ENCODE measurements around the gene COASY.

Gene COASY

DNA sequence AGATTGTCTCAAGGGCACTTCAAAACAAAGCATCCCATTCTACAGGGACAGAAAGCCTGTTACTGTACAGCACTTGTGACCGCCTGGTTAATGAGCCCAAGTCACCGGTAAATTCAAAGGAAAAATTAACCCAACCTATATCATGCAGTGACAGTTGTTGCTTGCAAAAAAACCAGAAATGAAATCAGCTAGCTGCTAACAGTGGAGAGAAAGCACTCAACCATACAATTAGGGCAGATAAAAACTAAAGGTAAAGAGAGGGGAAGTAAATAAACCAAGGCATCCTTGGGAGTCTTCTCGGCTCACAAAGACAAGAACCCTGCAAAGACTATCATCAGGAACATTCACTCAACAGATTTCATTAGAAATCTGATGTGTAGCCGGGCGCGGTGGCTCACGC lies 41.4 kb downstream of the COASY start:
- Histone ChIP-seq H3K4me3 (ENCODE audit: low read length, poor library complexity, severe bottlenecking) (no peak overlapping the region), H3K9me3 (ENCODE audit: insufficient read depth, low read depth, low read length) (no peaks in the 10 kb centered on the region), H3K36me3 (ENCODE audit: insufficient read depth, low read length) (no peaks in the 10 kb centered on the region), H3K9me2 (replicated peaks; ENCODE audit: low read depth, low read length) (no peaks in the 10 kb centered on the region), H3K4me2 (ENCODE audit: low read depth, low read length, poor library complexity, severe bottlenecking) (peak overlapping the region; percentile 25), H3K4me1 (ENCODE audit: insufficient read depth, low read length, poor library complexity, severe bottlenecking) (peaks cover 27% of the 10 kb centered on the region), H2AFZ (ENCODE audit: low read length) (no peak overlapping the region), H3F3A (ENCODE audit: low read depth) (no peaks in the 10 kb centered on the region), H4K20me1 (ENCODE audit: insufficient read depth, low read length, poor library complexity, severe bottlenecking) (peaks cover 21% of the 10 kb centered on the region), H3K27me3 (ENCODE audit: insufficient read depth, low read length, poor library complexity, severe bottlenecking) (no peaks in the 10 kb centered on the region), H3K9ac (ENCODE audit: low read depth, low read length, poor library complexity, severe bottlenecking) (no peak overlapping the region), H3K79me2 (ENCODE audit: insufficient read depth, low read length) (peaks cover 71% of the 10 kb centered on the region)
- TF ChIP-seq, protein P1, sequence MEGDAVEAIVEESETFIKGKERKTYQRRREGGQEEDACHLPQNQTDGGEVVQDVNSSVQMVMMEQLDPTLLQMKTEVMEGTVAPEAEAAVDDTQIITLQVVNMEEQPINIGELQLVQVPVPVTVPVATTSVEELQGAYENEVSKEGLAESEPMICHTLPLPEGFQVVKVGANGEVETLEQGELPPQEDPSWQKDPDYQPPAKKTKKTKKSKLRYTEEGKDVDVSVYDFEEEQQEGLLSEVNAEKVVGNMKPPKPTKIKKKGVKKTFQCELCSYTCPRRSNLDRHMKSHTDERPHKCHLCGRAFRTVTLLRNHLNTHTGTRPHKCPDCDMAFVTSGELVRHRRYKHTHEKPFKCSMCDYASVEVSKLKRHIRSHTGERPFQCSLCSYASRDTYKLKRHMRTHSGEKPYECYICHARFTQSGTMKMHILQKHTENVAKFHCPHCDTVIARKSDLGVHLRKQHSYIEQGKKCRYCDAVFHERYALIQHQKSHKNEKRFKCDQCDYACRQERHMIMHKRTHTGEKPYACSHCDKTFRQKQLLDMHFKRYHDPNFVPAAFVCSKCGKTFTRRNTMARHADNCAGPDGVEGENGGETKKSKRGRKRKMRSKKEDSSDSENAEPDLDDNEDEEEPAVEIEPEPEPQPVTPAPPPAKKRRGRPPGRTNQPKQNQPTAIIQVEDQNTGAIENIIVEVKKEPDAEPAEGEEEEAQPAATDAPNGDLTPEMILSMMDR (conservative IDR thresholded peaks at IDR 0.05; ENCODE audit: low read length): no peak
- no peak for TF ChIP-seq EZH2phosphoT487 (IDR thresholded peaks at IDR 0.05; ENCODE audit: borderline replicate concordance)

DNA sequence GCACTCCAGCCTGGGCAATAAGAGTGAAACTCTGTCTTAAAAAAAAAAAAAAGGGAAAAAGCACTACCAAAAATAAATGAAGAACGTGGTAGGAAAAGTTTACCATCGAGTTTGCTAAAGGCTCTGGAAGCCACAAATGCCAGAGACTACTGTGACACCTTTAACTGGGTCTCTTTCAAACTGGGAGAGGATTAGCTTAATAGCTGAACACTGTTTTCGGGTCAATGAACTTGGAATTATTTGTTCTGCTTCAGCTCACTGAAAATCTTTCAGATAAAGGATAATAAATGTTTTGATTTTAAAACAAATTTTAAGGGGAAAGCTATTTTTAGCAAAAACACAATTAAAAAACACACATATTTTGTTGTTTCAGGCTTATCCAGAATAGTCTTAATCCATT lies 45.8 kb downstream of the COASY start:
- H3K9me3 ChIP-seq (ENCODE audit: insufficient read depth, low read depth, low read length): no peaks in the 10 kb centered on the region
- no peaks in the 10 kb centered on the region for H3K9me2 ChIP-seq (replicated peaks; ENCODE audit: low read depth, low read length)
- peaks cover 28% of the 10 kb centered on the region for H3K4me1 ChIP-seq (ENCODE audit: insufficient read depth, low read length, poor library complexity, severe bottlenecking)
- no peaks in the 10 kb centered on the region for H3F3A ChIP-seq (ENCODE audit: low read depth)
- peak overlapping the region; percentile 86 for H3K9ac ChIP-seq (ENCODE audit: low read depth, low read length, poor library complexity, severe bottlenecking)
- TF ChIP-seq, protein P1 (conservative IDR thresholded peaks at IDR 0.05; ENCODE audit: low read length): no peak
- TF ChIP-seq EZH2phosphoT487 (IDR thresholded peaks at IDR 0.05; ENCODE audit: borderline replicate concordance): no peak
- no peaks in the 10 kb centered on the region for H3K27me3 ChIP-seq (ENCODE audit: insufficient read depth, low read length, poor library complexity, severe bottlenecking)
- no peak overlapping the region for H2AFZ ChIP-seq (ENCODE audit: low read length)
- H4K20me1 ChIP-seq (ENCODE audit: insufficient read depth, low read length, poor library complexity, severe bottlenecking): peaks cover 22% of the 10 kb centered on the region
- H3K4me3 ChIP-seq (ENCODE audit: low read length, poor library complexity, severe bottlenecking): peak overlapping the region; percentile 90
- H3K4me2 ChIP-seq (ENCODE audit: low read depth, low read length, poor library complexity, severe bottlenecking): peak overlapping the region; percentile 75
- peaks cover 9% of the 10 kb centered on the region; the same call in 1 of the 2 replicates for H3K36me3 ChIP-seq (ENCODE audit: insufficient read depth, low read length)
- H3K79me2 ChIP-seq (ENCODE audit: insufficient read depth, low read length): peaks cover 83% of the 10 kb centered on the region

DNA sequence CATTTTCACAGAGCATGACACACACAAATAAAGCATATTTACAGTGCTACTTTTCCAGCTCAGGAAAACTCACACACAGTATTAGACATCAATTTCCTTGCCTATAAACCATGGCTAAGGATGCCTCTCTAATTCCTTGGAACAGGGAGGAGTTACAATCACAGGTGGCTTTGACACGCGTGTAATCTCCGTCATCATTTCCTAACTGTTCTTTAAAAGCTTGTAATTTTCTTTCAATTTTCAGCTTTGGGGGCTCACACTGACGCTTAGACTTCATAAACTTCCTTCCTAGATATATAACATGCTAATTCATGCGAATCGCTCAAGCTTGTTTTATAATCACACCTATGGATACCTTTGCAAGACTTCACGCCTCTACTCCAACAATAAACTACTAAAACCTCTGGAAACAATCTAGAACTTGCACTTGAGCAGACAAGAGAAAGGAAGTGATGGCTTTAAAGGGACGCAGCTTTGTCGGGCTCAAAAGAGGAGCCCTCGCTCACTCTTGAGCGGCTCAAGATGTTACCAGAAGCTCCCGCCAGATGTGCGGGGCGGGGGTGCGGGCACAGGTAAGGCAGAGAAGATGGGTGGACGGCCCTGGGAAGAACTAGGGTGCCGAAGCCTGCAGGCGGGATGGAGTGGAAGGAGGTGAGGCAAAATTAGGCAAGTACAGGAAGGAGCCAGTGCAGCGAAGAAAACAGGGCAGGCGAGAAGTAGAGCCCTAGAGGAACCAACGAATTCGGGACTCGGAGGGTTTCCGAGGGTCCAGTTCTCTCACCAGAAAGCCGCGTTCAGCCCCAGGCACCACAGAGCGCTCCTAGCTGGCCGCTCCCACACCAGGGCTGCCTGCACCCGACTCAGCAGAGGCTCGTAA lies 46.6 kb downstream of the COASY start:
- peak overlapping the region; percentile 86 for H3K9ac ChIP-seq (ENCODE audit: low read depth, low read length, poor library complexity, severe bottlenecking)
- peak overlapping the region; percentile 90 for H3K4me3 ChIP-seq (ENCODE audit: low read length, poor library complexity, severe bottlenecking)
- TF ChIP-seq, protein P1 (conservative IDR thresholded peaks at IDR 0.05; ENCODE audit: low read length): no peak; the same call in 1 of the 2 replicates
- no peak for TF ChIP-seq EZH2phosphoT487 (IDR thresholded peaks at IDR 0.05; ENCODE audit: borderline replicate concordance)
- H4K20me1 ChIP-seq (ENCODE audit: insufficient read depth, low read length, poor library complexity, severe bottlenecking): peaks cover 18% of the 10 kb centered on the region
- H3K9me3 ChIP-seq (ENCODE audit: insufficient read depth, low read depth, low read length): no peaks in the 10 kb centered on the region
- H3K4me1 ChIP-seq (ENCODE audit: insufficient read depth, low read length, poor library complexity, severe bottlenecking): peaks cover 23% of the 10 kb centered on the region
- peaks cover 76% of the 10 kb centered on the region for H3K79me2 ChIP-seq (ENCODE audit: insufficient read depth, low read length)
- no peaks in the 10 kb centered on the region for H3K9me2 ChIP-seq (replicated peaks; ENCODE audit: low read depth, low read length)
- peaks cover 14% of the 10 kb centered on the region; the same call in 1 of the 2 replicates for H3K36me3 ChIP-seq (ENCODE audit: insufficient read depth, low read length)
- no peaks in the 10 kb centered on the region for H3F3A ChIP-seq (ENCODE audit: low read depth)
- H3K4me2 ChIP-seq (ENCODE audit: low read depth, low read length, poor library complexity, severe bottlenecking): peak overlapping the region; percentile 75
- no peaks in the 10 kb centered on the region for H3K27me3 ChIP-seq (ENCODE audit: insufficient read depth, low read length, poor library complexity, severe bottlenecking)
- H2AFZ ChIP-seq (ENCODE audit: low read length): peak overlapping the region; percentile 77
